NCI-H526 (cell line): Measurements from ENCODE around the gene SLC6A6.
A peak's percentile ranks its signal among the peaks of the same experiment; 100 is the strongest.
"Not testable (repeated sequence)": the region's sequence is repeated elsewhere in the genome, so short reads cannot be mapped to it uniquely, and the experiment has no call there.

Source experiments
- DNase-seq, 2 experiments: peaks; one replicate each; lab custom pipeline; 2025; lab: John Stamatoyannopoulos, UW

Gene SLC6A6

DNA sequence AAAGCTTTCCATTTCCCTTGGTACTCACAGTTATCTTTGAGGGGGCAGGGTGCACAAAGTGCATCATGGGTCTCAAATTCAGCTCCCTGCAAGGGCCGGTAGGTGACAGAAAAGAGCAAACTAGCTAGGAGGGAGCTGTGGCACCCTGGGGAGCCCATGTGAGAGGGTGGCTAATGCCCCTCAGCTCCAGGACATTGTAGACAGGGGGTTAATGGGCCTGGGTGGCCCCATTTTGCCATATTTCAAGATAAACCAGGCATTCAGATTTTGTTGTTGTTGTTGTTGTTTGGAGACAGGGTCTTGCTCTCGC is 3.7 kb upstream of the SLC6A6 start:
- no peak for DNase-seq

DNA sequence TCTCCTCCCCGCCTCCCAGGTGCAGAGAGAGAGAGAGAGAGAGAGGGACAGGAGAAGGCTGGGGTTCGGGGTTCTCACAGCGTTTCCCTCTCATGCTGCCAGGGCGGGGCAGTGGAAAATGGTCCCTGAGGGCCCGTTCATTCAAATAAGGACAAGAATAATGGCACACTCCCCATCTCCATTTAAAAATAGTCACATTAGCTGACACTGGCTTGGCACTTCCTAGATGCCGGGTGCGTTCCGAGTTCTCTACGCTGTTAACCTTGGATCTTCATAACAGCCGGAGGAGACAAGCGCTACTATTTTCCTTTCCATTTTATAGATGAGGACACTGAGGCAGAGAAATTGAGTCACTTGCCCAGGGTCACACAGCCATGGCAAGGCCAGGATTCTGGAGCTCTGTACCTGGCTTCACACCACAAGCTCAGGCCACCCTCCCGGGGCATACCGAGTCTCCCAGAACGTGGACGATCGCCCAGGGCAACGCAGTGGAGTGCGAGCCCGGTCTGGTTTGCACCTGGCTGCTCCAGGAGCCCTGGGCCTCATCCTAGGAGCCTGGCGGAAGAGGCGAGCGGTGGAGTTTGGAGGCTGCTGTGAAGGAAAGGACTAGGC is 608 bp upstream of the SLC6A6 start:
- DNase-seq: peak; percentile 78 to 86

- no peak for DNase-seq
Observed at GRCh38 chr3:14403619-14404155, 1.3 kb downstream of the SLC6A6 start.

- no peak for DNase-seq
Observed at GRCh38 chr3:14404186-14404585, 1.8 kb downstream of the SLC6A6 start.

DNA sequence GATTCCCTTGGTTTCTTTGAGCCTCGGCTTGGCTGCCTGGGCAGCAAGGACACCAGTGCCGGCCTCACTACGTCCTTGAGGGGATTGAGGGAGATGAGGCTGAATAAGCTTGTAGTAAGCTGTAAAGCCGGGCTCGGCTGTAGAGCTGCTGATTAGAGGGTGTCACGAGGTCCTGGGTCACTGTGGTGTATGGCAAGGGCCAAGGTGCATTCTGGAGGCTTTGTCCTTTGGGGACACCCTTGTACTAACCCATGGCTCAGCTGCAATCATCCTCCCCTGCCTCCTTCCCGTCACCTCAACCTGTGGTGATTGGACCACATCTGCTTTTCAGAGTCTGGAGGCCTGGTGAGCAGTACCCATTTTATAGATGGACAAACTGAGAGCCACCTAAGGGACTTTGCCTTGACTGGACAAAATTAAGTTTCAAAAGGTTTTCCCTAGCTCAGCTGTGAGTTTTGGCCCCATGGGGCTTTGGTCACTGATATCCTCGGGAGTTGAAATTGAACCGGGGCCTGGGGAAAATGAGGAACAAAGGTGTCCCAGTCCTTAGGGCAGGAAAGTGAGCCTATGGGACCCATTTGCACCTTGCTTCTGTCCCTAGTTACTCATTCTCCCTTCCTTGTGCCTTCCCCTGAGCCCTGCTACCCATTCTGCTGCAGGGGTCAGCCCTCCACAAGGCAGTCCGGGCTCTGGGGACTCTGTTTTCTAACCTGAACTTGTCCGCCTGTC is 2.4 kb downstream of the SLC6A6 start:
- no peak for DNase-seq

GRCh38 chr3:14405360-14406238 is 3.2 kb downstream of the SLC6A6 start:
- DNase-seq: peak in 1 of 2 experiments; percentile 13

DNA sequence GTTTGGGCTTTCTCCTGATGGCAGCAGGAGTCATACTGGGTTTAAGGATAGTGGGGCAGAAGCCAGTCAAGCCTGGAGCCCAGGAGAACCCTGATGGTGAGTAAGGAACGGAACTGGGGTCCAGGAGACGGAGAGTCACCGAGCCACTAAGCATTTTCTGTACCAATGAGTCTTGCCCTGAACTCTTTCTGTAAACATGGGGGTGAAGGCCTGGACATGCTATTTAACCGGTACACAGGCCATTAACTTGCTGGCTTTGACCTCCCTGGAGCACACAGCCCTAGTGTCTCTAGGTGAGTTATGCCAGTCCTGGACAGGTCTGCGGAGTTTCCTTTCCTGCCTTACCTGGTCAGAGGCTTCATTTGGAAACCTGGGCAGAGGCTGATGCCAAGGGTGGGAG is 3.9 kb downstream of the SLC6A6 start:
- no peak for DNase-seq

GRCh38 chr3:14406766-14407165 is 4.4 kb downstream of the SLC6A6 start:
- DNase-seq: no peak

DNA sequence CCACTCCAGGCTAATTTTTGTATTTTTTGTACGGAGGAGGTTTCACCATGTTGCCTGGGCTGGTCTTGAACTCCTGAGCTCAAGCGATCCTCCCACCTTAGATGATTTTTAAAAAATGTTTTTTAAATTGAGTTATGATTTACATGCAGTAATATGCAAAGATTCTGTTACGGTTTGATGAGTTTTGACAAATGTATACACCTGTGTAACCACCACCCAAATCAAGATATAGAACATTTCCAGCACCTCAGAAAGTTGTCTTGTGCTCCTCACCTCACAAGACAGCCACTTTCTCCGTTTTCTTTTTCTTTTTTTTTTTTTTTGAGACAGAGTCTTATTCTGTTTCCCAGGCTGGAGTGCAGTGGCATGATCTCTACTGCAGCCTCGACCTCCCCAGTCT is 4.8 kb downstream of the SLC6A6 start:
- peak in 1 of 2 experiments; percentile 34 for DNase-seq

DNA sequence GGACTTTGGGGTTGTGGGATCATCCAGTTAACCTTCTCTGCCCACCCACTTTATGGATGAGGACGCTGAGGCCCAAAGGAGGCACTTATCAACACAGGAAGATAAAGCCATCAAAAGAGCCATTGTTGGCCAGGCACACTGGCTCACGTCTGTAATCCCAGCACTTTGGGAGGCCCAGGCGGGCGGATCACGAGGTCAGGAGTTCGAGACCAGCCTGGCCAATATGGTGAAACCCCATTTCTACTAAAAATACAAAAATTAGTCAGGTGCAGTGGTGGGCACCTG is 7.3 kb downstream of the SLC6A6 start:
- not testable (repeated sequence) for DNase-seq

DNA sequence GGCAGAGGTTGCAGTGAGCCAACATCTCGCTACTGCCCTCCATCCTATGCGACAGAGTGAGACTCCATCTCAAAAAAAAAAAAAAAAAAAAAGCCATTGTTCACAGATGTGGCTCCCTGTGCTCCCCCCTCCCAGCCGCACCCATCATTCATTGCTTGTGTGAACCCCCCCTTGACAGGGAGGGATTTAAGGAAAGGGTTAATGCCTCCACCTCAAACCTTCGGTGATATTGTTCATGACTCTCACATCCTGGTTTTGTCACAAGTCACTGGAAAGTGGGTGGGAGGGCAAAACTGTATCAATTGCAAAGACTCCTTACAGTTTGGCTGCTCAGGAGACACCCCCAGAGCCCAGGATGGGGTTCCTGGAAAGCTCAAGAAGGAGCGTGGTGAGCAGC is 7.7 kb downstream of the SLC6A6 start:
- no peak for DNase-seq

- DNase-seq: no peak
Observed at GRCh38 chr3:14410503-14411165, 8.2 kb downstream of the SLC6A6 start.

GRCh38 chr3:14411166-14411526 is 8.7 kb downstream of the SLC6A6 start:
- no peak for DNase-seq

GRCh38 chr3:14411988-14412387 is 9.6 kb downstream of the SLC6A6 start:
- DNase-seq: no peak

- no peak for DNase-seq
Observed at GRCh38 chr3:14412831-14413380, 10.5 kb downstream of the SLC6A6 start.

DNA sequence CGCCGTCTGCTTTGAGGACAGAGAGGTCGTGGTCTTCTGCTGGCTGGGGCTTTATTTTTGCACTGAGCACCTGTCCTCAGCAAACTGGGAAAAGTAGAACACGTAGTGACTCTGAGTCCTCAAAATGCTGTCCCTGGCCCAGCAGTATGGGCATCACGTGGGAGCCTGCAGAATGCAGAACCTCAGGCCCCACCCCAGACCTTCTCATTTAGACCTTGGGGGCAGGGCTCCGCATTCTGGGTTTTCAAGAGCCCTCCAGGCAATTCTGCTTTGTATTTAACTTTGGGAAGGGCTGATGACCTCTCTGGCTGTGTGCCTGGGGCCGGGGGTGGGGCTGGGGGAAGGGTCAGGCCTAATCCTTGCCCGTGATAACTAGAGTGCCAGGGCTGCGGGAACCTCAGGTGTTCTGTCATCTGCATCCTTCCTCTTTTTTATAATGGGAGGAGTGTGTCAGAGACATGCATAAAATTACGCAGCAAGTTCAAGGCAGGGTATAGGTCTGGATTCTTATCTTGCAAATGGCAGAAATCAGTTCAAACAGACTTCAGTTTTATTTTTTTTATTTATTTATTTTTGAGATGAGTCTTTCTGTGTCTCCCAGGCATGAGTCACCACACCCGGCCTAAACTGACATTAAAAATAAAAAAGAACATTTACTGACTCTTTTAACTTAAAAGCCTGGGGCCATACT is 11.1 kb downstream of the SLC6A6 start:
- DNase-seq: no peak

- DNase-seq: no peak
Observed at GRCh38 chr3:14414846-14415464, 12.5 kb downstream of the SLC6A6 start.

GRCh38 chr3:14415501-14415900 is 13.1 kb downstream of the SLC6A6 start:
- DNase-seq: no peak

DNA sequence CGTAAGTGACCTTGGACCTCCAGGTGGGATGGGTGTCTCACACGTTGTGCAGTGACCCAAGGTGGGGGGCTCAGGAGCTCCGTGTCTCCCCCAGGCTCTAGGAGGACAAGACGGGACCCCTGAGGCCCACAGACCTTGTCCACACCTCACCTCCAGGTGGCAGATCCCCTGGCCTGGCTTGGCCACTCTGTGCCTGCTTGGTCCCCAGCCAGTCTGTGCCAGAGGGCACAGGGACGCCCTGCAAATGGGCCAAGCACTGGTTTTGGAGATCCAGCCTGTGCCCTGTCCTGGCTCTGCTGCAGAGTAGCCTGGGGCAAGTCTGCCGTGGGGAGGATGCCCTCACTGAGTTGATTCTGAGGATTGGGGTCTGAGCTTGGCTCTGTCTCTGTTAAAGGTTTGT is 14.0 kb downstream of the SLC6A6 start:
- DNase-seq: no peak

DNA sequence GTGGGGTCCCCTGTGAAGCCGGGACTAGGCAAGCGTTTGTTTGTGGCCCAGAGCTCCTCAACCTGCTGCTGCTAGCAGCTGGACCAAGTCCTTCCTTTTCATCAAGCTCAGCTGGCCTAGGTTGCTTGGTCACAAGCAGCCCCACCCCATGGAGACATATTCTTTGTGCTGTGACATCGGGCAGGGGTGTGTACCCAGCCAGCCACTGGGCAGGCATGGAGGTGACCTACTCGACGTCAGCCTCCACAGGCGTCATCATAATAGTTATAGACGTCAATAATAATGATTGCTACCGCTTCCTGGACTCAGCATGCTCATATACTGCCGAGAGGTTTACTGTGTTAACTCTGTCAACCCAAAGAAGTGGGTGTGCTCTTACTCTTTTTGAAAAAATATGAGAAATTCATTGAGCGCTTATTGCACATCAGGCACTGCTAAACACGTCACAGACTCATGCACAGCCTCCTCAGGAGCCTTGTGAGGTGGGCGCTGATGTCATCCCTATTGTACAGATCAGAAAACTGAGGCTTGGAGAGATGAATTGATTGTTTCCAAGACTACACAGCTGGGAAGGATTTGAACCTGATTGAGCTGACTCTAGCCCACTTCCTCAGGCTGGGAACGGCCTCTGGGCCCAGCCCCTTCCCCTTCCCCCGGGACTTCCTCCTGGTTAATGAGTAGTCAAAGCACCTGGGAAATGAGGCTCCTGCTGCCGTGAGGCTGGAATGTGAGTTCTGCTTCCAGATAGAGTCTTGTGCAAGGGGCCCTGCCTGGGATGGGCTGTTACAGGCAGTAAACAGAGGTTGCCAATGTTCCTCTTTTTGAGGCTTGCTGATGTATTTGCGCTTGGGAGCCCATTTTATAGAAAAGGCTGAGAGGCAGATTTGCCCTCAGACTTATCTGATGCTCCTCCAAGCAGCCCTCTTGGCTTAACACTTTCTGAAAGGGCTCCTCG is 16.2 kb downstream of the SLC6A6 start:
- peak; percentile 19 to 79 for DNase-seq
